GM18858 (cell line): Measurements from ENCODE around the gene ASPA.
"Not testable (repeated sequence)": the region's sequence is repeated elsewhere in the genome, so short reads cannot be mapped to it uniquely, and the experiment has no call there.

Experiments used
- ATAC-seq: cut with Tn5 transposase; IDR thresholded peaks from one replicate; pipeline ENCODE4 v1.9.1; 2021; ENCODE audit not compliant: unreplicated experiment

The ASPA gene

GRCh38 chr17:3507071-3507470, 31.3 kb downstream of the ASPA start:
- no peak for ATAC-seq

- no peak for ATAC-seq
These were observed 32.1 kb downstream of the ASPA start for GRCh38 chr17:3507869-3508268.

DNA sequence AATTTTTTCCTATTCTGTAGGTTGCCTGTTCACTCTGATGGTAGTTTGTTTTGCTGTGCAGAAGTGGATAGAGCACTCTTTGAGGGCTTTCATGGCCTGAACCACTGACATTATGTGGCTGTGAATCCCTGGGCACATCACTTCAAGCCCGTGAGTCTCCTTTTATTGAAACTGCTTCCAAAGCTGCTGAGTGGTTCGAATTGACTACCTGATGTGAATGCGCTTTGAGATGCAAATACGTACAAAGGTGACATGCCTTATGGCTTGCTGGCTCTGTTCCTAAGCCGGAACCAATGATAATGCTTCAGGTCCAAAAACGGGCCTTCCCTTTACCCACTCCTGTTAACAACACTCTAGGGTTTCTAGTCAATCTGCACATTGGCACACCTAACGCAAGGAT, 34.3 kb downstream of the ASPA start:
- ATAC-seq, result no peak

DNA sequence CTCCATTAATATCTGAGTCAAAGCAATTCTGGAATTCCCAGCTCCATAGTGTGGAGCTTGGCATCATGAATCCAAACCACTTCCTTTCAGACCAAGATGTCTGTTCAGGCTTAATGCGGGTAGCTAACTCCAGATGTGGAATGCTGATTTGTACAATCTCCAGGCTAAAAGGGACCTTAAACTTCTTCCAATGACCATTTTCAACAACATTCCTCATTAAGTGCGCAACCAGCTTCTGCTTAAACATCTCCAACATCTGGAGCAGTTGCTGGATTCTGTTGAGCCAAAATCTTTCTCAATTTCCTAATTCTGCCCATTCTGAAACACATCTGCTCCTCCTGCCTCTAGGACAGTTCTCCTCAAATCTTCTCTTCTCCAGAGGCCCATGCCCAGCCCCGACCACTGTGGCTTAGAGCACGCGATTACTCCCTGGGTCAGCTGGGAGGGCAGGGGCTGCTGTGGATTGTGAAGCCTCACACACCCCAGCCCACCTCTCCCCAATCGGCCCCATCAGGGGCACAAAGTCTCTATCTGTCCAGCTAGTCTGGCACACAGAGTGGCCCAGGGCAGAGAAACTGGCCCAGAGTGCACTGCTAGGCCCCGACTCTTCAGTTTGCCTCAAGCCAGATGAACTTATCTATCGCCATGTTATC, 36.2 kb downstream of the ASPA start:
- ATAC-seq, result no peak

GRCh38 chr17:3512505-3513171, 36.8 kb downstream of the ASPA start:
- no peak for ATAC-seq

- ATAC-seq, result no peak
These were observed 37.7 kb downstream of the ASPA start for GRCh38 chr17:3513305-3514035.

- not testable (repeated sequence) for ATAC-seq
These were observed 38.4 kb downstream of the ASPA start for GRCh38 chr17:3514167-3514566.

GRCh38 chr17:3514873-3515272, 39.1 kb downstream of the ASPA start:
- no peak for ATAC-seq

DNA sequence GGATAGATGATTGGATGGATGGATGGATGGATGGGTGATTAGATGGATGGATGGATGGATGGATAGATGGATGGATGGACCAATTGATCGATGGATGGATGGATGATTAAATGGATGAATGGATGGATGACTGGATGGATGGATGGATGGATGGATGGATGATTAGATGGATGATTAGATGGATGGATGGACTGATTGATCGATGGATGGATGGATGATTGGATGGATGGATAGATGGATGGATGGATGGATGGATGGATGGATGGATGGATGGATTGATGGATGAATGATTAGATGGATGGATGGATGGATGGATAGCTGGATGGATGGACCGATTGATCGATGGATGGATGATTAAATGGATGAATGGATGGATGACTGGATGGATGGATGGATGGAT, 43.7 kb downstream of the ASPA start:
- ATAC-seq, result not testable (repeated sequence)

DNA sequence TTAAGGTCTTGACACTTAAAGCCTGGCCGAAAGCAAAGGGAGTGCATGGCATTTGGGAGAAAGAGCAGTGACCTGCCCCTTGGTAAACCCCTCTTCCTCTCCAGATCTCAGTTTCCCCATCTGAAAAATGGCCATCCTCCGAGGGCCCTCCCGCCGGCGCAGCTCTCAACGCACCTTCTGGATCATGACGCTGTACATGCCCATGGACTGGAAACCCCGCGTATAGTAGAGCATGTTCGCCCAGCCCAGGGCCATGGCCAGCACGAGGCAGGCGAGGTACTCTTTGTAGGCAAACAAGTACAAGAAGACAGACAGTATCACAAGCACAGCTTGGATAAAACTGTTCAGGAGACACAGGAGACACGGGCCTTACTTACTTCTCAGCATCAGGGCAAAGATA, 48.2 kb downstream of the ASPA start:
- no peak for ATAC-seq

- ATAC-seq, result no peak
These were observed 50.7 kb downstream of the ASPA start for GRCh38 chr17:3526491-3526890.

- ATAC-seq, result no peak
These were observed 51.2 kb downstream of the ASPA start for GRCh38 chr17:3526971-3527370.

DNA sequence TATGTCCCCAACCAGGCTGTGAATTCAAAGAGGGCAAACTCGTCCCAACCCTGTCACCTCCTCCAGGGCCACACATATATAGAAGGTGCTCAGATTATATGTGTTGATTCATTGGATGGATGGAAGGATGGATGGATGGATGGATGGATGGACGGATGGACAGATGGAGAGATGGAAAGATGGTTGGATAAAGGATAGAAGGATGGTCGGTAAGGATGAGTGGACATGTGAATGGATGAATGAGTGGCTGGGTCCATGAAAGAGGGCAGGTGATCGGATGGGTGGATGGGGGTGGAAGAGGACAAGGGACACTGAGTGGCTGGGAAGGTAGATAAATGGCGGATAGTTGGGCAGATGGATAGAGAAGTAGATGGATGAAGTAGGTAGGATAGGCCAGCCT, 51.7 kb downstream of the ASPA start:
- ATAC-seq, result no peak

DNA sequence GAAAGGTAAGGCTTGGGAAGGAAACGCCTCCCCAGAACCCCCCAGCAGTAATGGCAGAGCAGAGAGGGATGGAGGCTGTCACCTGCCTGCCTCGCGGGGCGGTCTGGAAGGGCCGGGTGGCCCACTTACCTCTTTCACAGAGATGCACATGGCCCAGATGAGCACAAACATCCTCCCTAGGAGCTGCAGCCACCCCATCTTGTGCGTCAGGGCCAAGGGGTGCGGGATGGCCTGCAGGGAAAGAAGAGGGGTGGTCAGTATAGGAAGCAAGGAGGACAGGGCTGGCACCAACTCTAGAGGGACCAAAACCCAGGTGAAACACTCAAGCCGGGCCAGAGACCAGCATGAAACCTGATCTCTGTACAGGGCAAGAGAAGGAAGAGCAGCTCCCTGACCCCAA, 52.1 kb downstream of the ASPA start:
- ATAC-seq, result no peak

DNA sequence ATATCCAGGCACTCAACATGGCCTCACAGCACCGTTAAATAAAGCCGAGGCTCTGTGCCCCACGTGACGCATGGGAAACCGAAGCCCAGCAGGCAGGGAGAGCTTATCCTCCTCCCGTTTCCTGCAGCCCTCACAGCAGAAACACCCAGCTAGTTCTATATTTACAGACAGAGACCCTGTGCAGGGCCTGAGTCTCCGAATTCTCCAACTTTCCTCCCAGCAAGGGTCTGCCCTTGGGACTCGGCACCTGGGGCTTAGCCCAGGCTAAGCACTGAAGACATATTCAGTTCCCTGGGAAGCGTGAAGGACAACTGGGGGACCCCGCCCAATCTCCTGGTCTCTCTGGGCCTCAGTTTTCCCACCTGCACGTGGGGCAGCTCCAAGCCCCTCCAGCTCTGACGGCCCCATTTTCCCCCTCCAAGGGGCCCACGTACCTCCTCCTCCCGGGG, 52.6 kb downstream of the ASPA start:
- ATAC-seq, result no peak

DNA sequence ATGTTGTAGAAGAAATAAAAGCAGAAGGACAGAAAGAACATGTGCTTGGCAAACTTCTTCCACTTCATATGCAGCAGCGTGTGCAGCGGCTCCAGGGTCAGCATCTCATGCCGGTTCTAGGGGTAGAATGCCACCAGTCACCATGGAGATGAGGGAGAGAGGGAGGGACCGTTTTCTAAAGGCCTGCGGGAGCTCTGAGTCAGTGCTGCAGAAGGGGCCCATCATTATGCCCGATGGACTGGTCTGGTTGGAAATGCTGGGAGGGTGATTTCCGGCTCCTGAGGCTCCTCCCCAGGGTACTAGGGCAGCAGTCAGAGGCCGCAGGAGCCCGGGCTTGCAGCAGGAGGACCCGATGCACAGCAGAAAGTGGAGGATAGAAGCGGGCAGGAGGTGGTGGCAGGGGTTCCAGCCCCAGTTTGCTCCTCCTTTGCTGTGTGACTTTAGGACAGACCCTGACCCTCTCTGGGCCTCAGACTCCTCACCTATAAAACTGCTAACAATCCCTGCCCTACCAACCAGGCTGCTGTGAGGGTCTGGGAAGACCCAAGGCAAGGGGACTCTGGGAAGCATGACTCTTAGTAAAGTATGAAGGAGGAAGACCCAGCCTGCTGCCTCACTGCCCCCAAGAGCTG, 53.2 kb downstream of the ASPA start:
- no peak for ATAC-seq

GRCh38 chr17:3529817-3530741, 54.3 kb downstream of the ASPA start:
- ATAC-seq, result no peak

DNA sequence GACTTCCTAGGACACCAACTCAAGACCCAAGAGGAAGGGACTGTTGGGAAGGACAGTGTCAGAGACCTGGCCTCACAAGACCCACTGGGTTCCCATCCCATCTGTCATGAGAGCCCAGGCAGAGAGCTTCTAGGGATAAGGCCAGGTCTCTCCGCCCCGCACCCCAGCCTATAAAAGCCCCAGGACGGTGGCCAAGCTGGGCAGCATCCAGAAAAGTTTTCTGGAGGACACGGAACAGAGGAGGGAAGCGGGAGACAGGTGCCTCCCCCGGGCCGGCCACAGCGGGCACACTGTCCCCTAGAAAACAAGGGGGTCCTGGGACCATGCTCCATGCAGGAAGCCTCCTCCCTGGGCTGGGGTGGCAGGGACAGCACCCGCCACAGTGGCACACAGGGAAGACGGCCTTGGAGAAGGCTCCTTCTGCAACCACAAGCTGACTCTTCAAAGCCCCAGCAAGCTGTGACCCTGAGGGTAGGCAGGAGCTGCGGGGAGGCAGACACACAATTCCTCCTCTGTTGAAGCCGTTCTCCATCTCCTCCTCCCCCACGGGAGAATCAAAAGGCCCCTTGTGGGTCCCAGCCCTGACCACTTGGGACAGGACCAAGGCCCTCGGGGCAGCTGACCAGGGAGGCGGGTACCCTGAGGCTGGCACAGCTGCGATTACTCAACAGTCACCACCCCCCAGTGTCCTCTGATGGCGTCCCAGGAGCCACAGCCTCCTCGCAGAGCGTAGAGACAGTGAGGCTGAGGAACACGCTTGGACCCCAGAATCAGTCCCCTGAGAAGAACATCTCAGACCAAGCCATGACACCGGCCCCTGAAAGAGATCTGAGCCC, 55.7 kb downstream of the ASPA start:
- ATAC-seq, result no peak

DNA sequence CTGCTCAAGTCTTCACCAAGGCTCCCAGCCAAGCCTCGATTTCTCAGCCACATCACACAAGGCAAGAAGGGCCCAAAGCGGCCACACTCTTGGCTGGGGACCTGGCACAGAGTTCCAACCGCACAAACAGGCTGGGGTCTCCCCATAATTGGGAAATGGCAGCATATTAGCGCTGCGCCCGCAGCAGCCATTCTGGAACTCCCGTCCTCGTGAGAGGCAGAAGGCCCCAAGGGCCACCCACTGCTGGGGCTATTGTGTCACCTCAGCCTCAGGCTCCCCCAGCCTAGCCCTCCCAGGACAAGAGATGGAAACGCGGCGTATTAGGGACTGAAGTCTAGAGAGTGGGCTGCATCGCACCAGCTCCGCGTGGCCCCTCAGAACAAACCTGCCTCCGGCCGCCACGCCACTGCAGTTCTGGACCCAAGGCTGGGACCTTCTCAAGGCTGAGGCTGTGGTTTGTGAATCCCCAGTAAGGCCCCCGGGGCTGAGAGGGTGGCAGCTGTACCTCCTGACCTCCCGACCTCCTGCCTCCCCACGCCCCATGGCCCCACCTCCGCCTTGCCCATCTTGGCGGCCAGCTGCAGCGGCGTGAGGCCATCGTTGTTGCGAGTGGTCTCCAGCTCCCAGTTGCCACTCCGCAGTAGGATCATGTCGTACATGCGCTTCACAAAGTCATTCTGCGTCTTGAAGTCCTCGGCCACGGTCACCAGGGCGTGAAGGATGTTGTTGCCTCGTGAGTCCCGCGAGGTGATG, 56.5 kb downstream of the ASPA start:
- ATAC-seq, result no peak
